ENCODE results near the gene ILK.
A peak's percentile ranks its signal among the peaks of the same experiment; 100 is the strongest.

GRCh38 chr11:6647836-6648235 lies 44.3 kb downstream of the ILK start:
- TF ChIP-seq EZH2 (IDR thresholded peaks at IDR 0.05; ENCODE audit: borderline replicate concordance, low read depth, low read length, severe bottlenecking) (no peak), POLR2A (IDR thresholded peaks at IDR 0.05; ENCODE audit: low read depth, low read length) (peak; percentile 15), JUN (IDR thresholded peaks at IDR 0.05; ENCODE audit: borderline replicate concordance, insufficient read depth, insufficient read length, low read depth) (no peak), MYC (IDR thresholded peaks at IDR 0.05; ENCODE audit: low read depth, low read length) (no peak), POLR2AphosphoS5 (IDR thresholded peaks at IDR 0.05; ENCODE audit: insufficient read depth, low read depth, low read length) (no peak)
- TF ChIP-seq, protein P1, sequence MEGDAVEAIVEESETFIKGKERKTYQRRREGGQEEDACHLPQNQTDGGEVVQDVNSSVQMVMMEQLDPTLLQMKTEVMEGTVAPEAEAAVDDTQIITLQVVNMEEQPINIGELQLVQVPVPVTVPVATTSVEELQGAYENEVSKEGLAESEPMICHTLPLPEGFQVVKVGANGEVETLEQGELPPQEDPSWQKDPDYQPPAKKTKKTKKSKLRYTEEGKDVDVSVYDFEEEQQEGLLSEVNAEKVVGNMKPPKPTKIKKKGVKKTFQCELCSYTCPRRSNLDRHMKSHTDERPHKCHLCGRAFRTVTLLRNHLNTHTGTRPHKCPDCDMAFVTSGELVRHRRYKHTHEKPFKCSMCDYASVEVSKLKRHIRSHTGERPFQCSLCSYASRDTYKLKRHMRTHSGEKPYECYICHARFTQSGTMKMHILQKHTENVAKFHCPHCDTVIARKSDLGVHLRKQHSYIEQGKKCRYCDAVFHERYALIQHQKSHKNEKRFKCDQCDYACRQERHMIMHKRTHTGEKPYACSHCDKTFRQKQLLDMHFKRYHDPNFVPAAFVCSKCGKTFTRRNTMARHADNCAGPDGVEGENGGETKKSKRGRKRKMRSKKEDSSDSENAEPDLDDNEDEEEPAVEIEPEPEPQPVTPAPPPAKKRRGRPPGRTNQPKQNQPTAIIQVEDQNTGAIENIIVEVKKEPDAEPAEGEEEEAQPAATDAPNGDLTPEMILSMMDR (IDR thresholded peaks at IDR 0.05; ENCODE audit: extremely low read depth in 1 of 2, insufficient read depth in 1 of 2, low read depth in 1 of 2, low read length in 2 of 2): no peak

Data from endothelial cell of umbilical vein (primary cell).